ENCODE data around the gene PLXNA2.

The PLXNA2 gene

DNA sequence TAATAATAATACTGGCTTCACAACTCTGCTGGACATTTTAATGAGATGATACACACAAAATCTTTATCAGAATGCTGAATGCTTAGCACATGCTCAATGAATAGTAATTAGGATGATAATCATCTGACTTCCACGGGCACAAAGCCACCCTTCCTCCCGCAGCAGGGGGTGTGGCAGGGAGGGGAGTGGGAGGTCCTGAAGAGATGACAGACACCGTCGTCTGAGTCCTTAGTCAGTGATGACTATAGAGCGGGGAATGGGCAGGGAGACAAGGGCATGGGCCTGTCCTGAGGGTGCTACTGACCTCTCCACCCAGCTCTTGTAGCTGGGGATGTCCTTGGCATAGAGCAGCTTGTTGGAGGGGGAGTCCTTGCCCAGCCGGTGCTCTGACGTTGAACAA lies 215.7 kb downstream of the PLXNA2 start:
- DNase-seq (ENCODE audit: low spot score), result no peak
- FAIRE-seq, result peak; percentile 9

DNA sequence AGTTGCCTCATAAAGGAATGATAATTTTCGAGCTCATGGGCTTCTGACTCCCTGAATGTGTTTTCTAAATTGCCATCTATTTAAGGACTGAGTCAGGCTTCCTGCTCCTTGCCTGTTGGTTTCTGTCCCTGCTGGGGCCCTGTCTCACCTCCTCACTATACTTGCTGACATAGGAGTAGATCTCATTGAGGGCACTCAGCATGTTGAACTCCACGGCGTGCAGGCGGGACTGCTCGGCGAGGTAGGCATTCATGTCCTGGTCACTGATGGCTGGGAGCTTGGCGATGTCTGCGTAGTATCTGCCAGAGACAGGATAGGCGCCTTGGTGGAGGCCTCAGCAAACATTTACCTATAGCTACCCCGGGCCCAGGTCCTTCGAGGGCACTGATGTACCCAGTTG lies 216.3 kb downstream of the PLXNA2 start:
- DNase-seq (ENCODE audit: low spot score) (no peak), FAIRE-seq (no peak)

DNA sequence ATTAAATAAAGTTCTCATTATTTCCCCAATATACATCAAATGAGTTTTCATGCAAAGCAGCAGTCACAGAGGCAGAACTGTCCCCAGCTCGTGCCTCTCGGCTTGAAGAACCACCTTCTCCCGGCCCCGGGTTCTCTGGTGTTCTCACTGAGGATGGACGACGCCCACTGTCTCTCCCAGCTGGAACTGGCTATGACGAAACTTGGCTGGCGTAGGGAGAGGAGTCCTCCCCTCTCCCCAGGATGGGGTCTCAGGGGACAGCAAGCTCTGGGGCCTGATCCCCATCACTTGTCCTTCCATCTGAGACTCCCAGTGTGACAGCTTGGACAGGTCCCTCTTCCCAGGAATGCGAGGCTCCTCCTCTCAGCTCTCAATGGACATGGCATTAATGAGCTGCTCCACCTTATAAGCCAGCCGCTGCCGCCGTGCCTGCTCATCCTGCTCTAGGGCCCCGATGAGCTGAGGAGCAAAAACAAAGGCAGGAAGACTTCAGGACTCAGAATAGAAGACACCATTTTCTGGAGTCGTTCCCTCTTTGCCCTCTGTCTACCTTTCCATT lies 217.2 kb downstream of the PLXNA2 start:
- DNase-seq (ENCODE audit: low spot score), result no peak
- FAIRE-seq, result no peak

DNA sequence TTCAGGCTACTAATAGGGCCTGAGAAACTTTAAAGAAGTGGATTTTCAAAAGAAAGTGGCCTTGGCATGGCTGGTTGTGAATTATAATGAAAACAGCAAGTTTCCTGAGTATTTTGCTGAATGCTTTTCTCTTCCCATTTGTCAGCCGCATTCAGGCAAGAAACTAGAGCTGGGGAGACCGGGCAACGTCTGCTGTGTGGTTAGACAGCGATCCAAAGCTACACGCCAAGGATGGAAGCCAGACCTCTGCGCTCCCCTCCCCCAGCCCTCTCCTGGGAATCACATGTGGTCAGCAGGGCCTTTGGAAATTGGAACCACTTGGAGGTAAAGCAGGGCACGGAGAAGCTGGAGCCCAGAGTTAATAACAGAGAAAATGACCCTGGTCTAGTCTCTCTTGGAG lies 219.2 kb downstream of the PLXNA2 start:
- FAIRE-seq, result no peak

DNA sequence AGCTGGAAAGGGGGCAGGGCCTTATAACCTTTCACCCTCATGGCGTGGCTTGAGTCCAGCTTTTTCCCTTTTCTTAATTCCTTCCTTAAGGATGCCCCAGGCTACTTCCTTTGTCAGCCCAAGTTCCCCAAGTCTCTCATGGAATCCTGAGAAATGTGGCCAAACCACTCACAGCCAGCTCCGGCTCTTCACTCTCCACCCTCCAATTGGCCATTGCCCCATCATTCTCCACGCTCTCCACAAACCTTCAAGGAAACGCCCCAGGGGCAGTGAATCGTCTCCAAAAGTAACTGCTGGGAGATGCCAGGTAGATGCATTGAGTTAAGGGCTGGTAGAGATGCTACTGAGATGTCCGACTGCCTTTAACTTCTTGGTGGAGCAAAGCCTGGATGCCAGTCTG lies 219.8 kb downstream of the PLXNA2 start:
- FAIRE-seq, result no peak

More for the DNA sequence above, 219.2 kb downstream of the PLXNA2 start:
- no peak for DNase-seq (ENCODE audit: low spot score)

DNA sequence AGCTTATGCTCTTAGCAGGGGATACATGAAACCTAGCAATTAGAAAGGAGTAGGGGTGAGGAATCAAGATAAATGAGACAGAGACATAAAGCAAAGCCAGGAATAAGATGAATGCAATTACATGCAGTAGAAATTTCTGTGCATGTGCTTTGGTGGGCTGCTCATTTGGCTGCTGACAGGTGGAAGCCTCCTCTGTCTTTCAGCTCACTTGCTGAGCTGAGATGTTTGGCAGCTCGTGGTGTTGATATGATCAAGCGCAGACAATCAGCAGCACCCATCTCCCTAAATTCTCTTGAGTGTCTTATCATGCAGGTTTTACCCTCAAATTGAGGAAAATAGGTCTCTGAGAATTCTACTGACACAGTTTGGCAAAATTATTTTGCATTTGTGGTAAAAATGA lies 224.9 kb downstream of the PLXNA2 start:
- no peak for DNase-seq (ENCODE audit: low spot score)
- no peak for FAIRE-seq

More for the DNA sequence above, 219.8 kb downstream of the PLXNA2 start:
- no peak for DNase-seq (ENCODE audit: low spot score)

DNA sequence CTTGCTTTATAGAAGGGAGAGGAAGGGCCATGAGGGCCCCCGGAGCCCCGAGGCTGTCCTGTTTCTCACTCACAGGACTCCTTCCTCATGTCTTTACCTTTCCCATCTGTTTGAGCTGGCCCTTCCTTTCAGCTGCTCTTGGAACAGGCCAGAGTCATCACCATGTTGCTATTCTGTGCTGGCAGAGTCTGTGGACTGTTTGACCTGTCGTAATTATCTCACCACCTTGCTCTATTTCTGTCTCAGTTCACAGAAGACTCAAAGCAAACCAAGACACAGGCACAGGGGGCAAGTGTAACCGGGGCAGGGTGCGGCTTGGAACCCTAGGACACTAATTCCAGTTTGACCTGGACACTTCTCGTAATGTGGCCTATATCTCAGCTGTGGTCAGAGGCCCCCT lies 228.9 kb downstream of the PLXNA2 start:
- FAIRE-seq (peak; percentile 20), DNase-seq (ENCODE audit: low spot score) (no peak)

DNA sequence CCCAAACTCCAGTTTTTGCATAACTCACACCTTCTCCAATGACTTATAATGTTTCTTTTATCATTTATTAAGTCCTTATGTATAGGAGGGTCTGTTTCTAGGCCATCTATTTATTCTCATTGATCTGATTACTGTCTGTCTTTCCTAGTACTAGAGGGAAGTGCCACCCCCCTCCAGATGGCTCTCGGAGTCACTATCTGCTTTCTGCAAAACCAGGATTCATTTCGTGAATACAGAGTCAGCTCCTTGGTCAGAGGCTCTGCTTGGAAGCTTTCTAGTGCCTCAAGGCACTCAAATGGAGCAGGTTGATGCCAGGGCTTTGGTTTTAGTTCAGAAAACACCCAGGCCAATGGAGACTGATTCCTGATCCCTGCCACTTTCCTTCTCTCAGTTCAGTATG lies 231.0 kb downstream of the PLXNA2 start:
- FAIRE-seq (no peak), DNase-seq (ENCODE audit: low spot score) (no peak)

DNA sequence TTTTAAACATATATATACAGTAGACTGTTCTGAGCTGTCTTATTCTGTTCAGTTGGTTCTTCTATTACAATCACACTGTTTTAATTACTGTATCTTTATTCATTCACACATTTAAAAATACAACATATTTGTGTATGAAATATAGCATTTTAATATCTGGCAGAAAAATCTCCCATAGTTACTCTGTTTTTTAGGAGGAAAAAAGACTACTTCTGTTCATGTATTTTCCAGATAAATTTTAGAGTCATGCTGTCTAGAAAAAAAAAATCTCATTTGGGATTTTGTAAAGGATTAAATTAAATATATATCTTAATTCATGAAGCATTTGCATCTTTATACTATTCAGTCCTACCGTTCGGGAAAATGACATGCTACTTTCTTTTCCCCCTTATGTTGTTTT lies 231.5 kb downstream of the PLXNA2 start:
- DNase-seq (ENCODE audit: low spot score) (no peak), FAIRE-seq (no peak)

DNA sequence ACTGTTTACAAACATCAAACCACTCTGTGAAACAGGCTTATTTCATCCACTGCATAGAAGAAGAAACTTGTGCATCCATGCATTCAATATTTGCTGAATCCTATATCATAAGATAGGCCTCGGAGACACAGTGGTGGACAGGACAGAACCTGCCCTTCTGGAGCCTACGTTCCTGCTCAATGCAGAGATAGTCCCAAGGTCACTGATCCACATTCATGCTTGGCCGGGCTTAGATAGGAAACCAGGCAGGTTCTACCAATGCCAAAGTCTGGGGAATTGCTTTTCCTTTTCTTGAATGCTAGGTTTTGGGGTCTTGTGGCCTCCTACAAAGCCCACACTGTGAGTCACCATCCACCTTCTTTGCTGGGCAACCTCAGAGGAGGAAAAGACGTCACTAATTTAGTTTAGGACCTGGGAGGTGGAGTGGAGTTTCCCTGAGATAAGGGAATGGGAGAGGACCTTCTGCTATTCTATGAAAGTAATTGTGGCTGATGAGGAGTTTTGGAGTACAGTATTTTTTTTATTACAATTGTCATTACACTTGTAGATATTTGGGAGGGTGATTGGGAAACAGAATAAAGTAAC lies 233.6 kb downstream of the PLXNA2 start:
- no peak for DNase-seq (ENCODE audit: low spot score)
- no peak for FAIRE-seq

DNA sequence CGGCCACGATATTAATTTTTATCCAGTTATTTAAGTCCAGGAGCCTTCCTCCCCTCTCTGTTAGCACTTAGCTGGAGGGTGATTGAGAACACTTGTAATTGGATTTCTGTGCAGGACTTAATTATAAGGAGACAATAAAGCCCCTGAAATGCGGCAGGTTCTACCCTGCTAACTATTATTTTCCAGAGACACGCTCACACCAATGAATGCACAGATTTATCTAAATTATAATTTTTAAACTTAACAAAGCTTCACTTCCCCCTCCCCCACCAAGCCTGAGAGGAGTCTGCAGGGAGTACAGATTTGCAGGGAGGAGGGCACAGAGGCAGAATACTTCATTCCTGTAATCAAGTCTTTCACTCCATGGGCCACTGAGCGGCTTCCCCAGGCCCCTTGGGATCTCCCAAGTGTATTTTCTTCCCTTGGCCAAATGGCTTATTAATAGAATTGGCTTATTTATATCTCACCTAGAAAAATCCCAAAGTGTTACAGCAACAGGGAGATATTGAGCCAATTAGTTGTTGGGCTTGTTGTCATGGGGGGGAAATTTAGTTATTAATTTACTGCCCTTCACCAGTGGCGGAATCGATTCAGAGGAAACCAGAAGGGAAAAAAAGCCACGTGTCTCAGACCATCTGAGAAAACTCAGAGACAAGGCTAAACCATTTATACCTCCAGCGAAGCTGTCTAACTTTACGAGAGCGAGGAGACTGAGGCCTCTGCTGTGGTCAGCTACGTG lies 234.3 kb downstream of the PLXNA2 start:
- DNase-seq (ENCODE audit: low spot score) (no peak), FAIRE-seq (no peak)

DNA sequence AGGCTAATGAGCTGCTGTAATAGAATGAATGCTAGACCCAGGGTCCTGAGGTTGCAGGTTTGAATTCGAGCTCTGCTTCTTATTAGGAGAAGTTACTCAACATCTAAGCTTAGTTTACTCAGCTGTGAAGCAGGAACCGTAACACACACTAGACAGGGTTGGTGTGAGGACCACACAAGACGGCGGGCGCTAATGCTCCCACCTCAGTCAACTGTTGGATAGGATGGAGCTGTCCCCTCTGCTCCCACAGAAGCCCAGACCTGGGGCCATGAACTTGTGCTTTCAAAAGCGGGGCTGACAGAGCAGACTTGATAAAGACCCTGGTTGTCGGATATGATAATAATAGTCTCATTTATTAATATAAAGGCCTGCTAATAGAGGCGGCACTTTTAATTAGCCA lies 234.9 kb downstream of the PLXNA2 start:
- no peak for DNase-seq (ENCODE audit: low spot score)

DNA sequence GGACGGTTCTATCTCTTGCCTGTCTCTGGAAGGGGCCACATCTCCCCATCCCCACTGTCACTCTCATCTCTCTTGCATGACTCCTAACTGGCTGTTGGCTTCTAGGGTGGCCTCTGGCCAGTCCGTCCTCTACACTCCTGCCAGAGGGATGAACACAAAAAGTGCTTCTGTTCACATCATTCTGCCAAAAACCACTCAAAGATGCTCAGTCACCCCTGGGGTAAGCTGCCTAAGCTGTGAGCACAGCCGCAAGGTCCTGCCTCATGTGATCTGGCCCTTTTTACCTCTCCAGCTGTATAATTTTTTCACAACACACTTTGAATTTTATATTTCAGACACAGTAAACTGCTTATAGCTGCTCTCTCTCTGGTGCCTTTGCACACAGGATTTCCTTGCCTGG lies 235.7 kb downstream of the PLXNA2 start:
- DNase-seq (ENCODE audit: low spot score), result no peak
- FAIRE-seq, result no peak

More for the DNA sequence above, 234.9 kb downstream of the PLXNA2 start:
- no peak for FAIRE-seq

DNA sequence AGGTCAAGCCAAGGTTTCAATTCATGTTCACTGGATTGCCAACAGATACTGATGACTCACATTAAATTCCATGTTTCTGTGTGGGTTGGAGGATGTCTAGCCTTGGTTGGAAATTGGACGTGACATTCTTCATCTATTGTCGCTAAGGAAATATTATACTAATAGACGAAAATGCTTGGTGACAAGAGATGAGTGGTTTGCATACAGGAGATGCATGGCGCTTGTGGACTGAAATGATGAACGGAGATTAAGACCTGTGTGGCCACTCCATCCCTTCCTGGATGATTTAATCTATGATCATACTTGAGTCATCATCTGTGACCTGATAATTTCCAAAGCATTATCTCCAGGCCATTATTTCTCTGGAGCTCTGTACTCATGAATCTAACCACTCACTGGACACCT lies 236.2 kb downstream of the PLXNA2 start:
- DNase-seq (ENCODE audit: low spot score), result peak; percentile 44
- no peak for FAIRE-seq

DNA sequence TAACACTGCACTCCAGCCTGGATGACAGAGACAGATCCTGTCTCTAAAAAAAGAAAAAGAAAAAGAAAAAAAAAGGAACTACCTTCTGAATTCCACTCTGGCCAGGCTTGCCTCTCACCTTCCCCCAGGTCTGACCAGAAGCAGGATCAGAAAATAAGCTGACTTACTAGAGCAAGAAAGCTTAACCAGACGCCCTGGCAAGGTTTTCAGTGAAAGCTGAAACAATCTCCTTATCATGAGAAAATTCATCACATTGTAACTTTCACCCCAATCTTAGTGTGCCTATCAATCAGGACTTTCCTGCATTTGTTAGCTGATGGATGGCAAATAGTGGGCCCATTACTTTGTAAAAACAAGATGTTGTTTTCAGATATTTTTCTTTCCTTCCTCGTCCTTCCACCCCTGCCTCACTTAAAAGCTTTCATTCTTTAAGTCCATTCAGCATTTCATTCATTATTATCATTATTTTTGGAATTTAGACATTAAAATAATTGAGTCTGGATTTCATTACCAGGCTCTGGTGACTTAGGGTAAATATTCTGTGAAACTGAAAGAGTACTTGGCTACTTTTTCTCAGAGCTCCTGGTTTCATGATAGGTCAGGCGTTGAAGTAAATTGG lies 236.8 kb downstream of the PLXNA2 start:
- DNase-seq (ENCODE audit: low spot score) (no peak), FAIRE-seq (no peak)

DNA sequence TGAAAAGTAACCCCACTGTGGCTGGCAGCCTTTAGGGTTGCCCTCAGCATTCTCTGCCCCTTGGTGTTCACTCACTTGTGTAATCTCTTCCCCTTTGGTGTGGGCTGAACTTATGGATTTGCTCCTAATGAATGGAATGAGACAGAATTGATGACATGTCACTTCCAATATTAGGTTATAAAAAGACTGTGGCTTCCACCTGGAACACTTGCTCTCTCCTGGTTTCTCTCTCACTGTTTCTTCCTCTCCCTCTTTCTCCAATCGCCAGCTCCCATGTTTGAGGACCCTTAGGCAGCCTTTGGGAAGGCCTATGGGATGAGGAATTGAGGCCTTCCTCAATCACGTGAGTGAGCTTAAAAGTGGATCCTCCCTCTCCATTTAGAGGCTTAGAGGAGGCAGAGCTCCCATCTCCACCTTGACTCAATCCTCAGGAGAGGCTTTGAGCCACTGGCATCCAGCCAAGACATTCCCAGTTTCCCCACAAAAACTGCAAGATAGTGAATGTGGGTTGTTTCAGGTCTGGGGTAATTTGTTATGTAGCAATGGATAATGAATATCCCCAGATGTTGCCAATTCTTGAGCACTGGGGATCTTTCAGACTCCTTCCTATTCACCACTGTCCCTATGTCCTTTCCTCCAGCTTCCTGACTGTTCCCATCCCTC lies 237.8 kb downstream of the PLXNA2 start:
- no peak for FAIRE-seq
- no peak for DNase-seq (ENCODE audit: low spot score)

DNA sequence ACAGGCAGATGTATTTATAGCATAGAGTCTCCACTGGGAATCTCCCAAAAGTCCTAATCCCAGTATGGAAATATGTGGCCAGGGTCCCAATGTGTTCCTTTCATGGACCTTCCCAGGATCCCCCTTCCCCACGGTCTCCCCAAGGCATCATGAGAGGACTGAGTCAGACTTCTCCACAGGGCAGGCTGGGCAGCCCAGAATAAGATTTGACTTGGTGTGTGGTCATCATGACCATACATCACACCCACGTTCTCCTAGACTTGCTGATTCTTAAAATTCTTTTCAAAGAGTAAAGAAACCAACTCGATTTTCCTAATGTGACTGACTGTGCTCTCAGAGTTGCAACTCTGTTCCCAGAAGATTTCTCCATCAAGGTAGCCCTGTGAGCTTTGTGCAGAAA lies 239.3 kb downstream of the PLXNA2 start:
- DNase-seq (ENCODE audit: low spot score) (no peak), FAIRE-seq (no peak)

DNA sequence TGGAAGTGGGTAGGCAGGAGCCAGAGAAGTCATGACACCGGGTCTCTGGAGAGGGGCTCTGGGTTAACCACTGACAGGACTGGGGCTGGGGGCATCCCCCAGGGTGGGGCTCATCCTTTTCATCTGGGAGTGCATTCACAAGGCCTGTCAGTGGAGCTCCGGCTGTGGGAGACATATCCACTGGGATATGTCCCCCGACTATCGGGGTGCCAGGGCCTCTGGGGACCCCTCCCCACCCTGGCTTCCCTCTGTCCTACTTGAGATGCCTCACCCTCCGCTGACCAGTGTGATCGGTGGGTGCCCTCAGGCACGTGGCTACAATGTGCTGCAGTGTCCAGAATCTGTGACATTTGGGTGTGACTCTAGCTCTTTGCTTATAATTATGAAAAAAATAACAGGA lies 240.9 kb downstream of the PLXNA2 start:
- FAIRE-seq, result no peak
- DNase-seq (ENCODE audit: low spot score), result no peak

DNA sequence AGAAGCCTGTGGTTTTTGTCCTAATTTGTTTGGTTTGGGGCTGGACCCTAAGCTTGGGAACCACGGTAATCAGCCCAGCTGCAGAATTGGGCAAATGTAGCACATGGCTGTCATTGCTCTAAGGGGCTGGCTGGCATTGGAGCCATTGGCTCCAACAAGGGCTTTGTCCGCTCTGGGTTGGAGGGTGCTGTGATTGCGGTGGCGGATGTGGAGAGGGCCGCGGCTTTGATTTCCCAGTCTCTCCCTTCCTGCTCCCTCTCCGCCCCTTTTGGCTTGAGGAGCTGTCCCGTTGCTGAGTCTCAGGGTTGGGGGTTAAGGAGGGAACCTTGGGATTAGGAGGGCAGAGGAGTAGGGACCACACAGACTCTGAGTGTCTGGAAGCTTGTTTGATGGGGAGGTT lies 241.5 kb downstream of the PLXNA2 start:
- DNase-seq (ENCODE audit: low spot score), result no peak
- no peak for FAIRE-seq

DNA sequence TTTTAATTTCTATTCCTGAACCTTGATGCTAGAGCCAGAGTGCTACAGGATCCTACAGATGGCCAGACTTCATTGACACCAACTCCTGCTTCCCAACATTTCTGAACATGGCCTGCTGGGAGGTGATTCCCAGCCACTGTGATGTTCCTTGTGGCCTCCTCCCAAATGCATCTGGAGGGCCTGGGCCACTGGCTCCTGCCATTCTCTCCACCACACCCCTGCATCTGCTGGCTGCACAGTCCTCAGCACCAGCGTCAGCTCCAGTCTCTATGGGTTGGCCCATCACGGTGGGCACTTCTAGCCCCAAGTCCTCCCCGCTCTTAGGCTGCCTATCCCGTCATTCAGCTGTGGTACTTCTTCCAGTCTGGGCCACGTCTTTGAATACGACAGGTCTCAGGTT lies 242.1 kb downstream of the PLXNA2 start:
- no peak for FAIRE-seq
- no peak for DNase-seq (ENCODE audit: low spot score)

DNA sequence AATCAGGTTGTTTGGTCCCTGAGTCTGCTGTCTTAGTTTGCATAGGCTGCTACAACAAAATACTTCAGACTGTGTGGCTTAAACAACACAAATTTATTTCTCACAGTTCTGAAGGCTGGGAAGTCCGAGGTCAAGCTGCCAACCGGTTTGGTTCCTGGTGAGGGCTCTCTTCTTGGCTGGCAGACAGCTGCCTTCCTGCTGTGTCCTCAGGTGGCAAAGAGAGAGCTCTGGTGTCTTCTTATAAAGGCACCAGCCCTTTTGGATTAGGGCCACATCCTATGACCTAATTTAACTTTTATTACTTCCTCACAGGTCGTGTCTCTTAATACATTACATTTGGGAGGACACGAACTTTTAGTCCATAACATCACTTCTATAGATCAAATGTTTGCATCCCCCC lies 243.7 kb downstream of the PLXNA2 start:
- FAIRE-seq (no peak), DNase-seq (ENCODE audit: low spot score) (no peak)

DNA sequence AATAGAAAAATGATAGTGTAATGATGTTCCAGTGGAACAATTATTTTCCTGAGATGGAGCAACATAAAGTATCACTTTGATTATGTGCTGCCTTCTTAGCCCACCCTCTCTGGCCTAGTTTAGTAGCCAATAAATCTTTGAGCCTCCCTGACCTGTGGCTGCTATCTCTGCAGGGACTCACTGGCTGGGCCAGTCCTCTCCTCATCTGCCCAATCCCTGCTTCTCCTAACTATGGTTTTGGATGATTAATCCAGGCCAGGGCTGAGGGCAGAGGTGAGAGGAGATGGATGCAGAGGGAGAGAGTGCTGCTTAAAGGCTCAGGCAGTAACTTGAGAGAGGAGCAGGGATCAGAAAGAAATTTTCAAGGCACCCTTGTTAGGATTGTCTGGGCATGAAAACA lies 244.2 kb downstream of the PLXNA2 start:
- DNase-seq (ENCODE audit: low spot score) (no peak), FAIRE-seq (no peak)

Data from urothelium cell line (cell line).